Activated CD4-positive, CD25-positive, alpha-beta regulatory T cell treated with anti-CD3 and anti-CD28 coated beads, Interleukin-2, amount 50 U/mL, for 24 hours (primary cell): ENCODE results near the gene ASB15.

Experiments used
- ATAC-seq, 2 donors: fragments of 150-1000 bp; cut with Tn5 transposase; one replicate each; pipeline ENCODE4 v1.10.0; 2021; ENCODE audit warnings: mild to moderate bottlenecking in 1 of 2, moderate library complexity in 1 of 2

ASB15 gene

DNA sequence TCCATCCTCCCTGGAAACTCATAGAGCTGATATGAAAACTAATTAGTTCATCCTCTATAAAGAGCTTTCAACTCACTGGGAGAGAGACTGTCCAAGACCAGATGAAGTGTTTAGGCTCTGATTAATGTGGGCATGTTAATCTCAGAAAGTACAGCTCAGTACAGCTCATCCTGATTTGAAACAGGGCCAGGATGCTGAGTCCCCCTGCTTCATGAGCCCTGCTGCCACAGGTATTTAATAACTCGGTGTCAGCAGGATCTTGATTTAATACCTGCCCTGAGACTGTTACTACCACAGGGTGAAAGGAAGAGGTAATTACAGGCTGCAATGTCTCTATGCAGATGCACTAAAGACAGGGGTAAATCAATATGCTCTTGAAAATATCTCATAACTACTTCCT, 64.9 kb downstream of the ASB15 start:
- no peak for ATAC-seq

- ATAC-seq = no peak
Observed at GRCh38 chr7:123669485-123669884, 67.9 kb downstream of the ASB15 start.

DNA sequence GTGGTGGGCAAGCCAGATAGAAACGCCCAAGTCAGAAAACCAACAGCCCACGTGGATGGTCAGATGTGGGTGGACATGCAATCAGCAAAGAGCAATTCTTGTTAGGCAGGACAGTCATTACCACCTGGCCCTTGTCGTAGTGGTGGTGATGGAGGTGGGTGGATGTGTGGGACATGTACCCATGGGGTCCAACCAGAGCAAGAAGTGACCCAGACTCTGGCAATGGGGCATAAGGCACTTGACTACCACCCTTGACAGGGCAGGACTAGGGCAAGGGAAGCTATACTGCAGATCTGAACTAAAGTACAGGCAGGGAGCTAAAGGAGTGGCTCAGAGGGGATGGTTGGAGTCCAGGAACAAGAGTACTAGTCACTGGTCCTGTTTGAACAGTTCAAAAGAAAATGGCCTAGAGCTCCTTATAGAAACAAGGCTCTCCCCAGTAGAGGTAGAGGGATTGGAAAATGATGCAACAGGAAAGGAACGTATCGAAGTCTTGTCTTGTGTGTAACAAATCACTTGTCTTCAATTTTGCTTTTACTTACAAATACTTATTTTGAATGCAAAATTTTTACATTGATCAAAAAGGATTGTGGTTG, 71.6 kb downstream of the ASB15 start:
- no peak for ATAC-seq

GRCh38 chr7:123673752-123674398, 72.3 kb downstream of the ASB15 start:
- ATAC-seq = no peak

DNA sequence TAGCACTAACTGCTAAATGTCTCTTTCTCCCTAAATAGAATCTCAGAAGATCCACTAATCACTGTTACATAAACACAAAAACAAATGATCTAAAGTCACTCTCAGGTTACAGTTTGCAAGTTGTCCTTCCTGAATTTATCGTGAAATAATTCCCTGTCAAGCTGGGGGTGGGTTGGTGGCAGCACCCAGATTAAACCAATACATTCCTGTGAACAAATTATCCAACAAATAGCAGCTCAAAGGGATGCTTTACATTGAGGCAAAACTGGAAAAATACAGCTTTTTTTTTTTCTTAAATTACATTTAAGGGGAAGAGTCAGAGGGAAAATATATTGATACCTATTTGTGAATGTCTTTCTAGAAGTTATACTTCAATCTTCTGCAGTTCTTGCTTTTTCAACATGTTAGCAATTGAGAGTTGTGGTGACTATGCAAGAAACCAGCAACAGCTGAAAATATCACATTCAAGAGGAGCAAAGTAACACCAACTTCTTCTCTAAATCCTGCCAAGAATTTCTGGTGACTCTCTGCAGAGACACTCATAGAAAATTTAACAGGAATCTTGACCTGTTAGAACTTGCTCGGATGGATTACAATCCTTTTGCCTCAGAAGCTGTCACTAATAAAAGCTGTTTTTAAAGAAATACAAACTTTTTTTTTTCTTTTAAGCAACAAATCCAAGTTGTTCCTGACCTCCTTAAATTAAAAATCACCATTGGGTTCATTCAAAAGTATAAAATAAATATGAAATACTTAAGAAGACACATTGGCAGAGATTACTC, 73.0 kb downstream of the ASB15 start:
- no peak for ATAC-seq

GRCh38 chr7:123675181-123675473, 73.5 kb downstream of the ASB15 start:
- no peak for ATAC-seq

DNA sequence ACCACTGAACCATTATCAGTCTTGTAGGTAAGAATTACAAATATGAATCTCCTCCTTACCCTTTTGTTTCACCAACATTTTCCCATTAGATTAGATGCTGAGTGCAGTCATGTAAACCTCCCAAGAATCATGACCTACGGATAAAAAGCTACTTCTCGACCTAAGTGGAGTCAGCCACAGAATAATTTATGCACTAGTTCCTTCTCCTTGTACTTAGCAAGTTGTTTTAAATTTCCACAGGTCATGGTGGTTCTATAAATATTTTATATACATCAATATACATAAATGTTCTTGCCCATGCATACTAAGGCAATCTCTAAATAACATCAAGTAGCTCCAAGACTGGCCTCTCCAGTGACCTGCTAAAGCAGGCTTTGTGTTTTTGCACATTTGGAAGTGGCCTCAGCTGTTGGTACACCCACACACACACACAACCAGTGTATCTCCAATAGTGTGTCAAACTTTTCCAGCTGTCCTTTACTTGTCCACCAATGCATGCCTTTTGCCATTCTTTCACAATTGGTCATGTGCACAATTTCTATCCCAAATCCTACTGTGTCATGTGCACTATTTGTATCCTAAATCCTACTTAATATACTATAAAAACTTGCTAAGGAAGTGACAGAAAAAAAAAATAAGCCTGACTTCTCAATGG, 75.6 kb downstream of the ASB15 start:
- ATAC-seq = no peak

- ATAC-seq = no peak
Observed at GRCh38 chr7:123679614-123680013, 78.0 kb downstream of the ASB15 start.

DNA sequence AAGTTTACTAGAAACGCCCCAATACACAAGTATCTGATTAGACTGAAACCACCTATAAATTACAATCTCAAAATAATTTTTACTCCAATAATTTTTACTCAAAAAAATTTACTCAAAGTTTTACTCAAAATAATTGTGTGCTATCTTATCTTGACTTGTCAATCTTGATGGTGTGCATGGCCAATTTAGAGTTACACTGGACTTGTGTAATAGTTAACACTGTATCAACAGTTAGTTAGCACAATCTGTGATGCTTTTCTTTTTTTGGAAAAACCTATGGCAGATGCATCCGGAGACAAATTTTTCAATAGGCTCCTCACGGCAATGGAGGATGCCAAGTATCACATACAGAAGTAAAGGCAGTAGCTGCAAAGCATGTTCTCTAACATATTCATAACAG, 79.0 kb downstream of the ASB15 start:
- no peak for ATAC-seq

GRCh38 chr7:123681561-123681960, 79.9 kb downstream of the ASB15 start:
- no peak for ATAC-seq

DNA sequence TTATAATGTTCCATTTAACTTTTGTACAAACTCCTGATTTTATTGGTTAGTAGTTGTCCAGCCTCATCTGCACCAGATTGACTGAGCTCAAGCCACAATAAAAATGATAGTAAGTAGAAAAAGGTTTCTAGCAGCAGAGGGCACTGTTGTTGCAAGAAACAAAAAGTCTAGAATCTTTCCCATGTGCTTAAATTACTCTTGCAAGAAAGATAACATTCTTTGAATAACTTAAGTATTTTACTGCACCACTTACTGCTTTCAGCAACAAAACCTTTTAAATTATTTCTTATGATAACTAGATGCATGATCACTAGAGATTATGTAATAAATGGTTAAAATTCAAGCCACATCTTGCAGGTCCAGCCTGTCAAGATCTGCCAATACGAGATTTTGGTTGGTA, 81.1 kb downstream of the ASB15 start:
- no peak for ATAC-seq

GRCh38 chr7:123687161-123687560, 85.5 kb downstream of the ASB15 start:
- no peak for ATAC-seq

DNA sequence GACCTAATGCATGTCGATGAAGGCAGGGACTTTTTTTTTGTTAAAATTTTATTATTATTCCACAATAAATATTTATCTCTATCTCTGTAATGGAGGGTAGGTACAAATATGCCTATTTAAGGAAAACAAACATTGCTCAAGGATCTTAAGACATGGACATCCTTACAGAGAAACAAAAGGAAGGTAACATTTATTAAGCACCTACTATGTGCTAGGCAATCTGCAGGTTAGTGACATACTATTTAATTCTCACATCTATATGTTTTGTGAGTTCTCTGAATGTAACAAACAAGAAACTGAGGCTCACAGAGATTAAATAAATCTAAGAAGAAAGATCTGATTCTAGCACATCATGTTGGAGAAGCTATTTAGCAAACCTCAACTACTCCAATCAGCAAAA, 86.1 kb downstream of the ASB15 start:
- no peak for ATAC-seq
